Karpas-422 (cell line): ENCODE results near the gene ATP2C1. TPM values are rescaled to one million over a fixed set of nuclear protein-coding genes. Genes with fewer than 3 reads are reported as not detected.
A peak's percentile ranks its signal among the peaks of the same experiment; 100 is the strongest.

Experiments
- DNase-seq: peaks from one replicate; pipeline ENCODE4 v3.0.0-alpha.2; 2015
- H2AFZ ChIP-seq: fragments of 200-600 bp; sonication (generic); 2 replicates; pipeline ENCODE4 v1.6.1; 2014; ENCODE audit warnings: antibody characterized with exemption, low read length, mixed read lengths
- H3K27ac ChIP-seq: fragments of 200-600 bp; sonication (generic); 2 replicates; pipeline ENCODE4 v1.5.1; 2014; ENCODE audit warnings: mild to moderate bottlenecking, low read length, moderate library complexity
- H3K27me3 ChIP-seq: fragments of 200-600 bp; sonication (generic); 2 replicates; pipeline ENCODE4 v1.6.1; 2014; ENCODE audit warnings: low read length, mixed read lengths
- H3K36me3 ChIP-seq: fragments of 200-600 bp; sonication (generic); 2 replicates; pipeline ENCODE4 v1.6.1; 2014; ENCODE audit warnings: low read length, mixed read lengths; ENCODE audit not compliant: insufficient read depth
- H3K4me1 ChIP-seq: fragments of 200-600 bp; sonication (generic); 2 replicates; pipeline ENCODE4 v1.6.1; 2014; ENCODE audit warnings: mild to moderate bottlenecking, low read length, mixed read lengths
- H3K4me2 ChIP-seq: fragments of 200-600 bp; sonication (generic); 2 replicates; pipeline ENCODE4 v1.6.1; 2014; ENCODE audit warnings: low read length, low read depth, mild to moderate bottlenecking; ENCODE audit not compliant: poor library complexity, severe bottlenecking
- H3K4me3 ChIP-seq: fragments of 200-600 bp; sonication (generic); 2 replicates; pipeline ENCODE4 v1.5.1; 2014; ENCODE audit warnings: mild to moderate bottlenecking, antibody characterized with exemption, low read length, mixed read lengths
- H3K79me2 ChIP-seq: fragments of 200-600 bp; sonication (generic); 2 replicates; pipeline ENCODE4 v1.6.1; 2014; ENCODE audit warnings: mild to moderate bottlenecking, low read length, mixed read lengths
- H3K9ac ChIP-seq: fragments of 200-600 bp; sonication (generic); 2 replicates; pipeline ENCODE4 v1.6.0; 2014; ENCODE audit warnings: low read length
- H3K9me2 ChIP-seq: fragments of 200-600 bp; sonication (generic), shearing (Covaris generic); replicated peaks from 2 replicates; pipeline ENCODE4 v1.6.0; 2014; ENCODE audit warnings: mild to moderate bottlenecking, low read length, moderate library complexity; ENCODE audit not compliant: insufficient read depth
- H3K9me3 ChIP-seq: fragments of 300-700, 200-600 bp; sonication (generic); 2 replicates; pipeline ENCODE4 v1.6.1; 2014; ENCODE audit warnings: low read length, mixed read lengths
- H4K20me1 ChIP-seq: fragments of 200-600 bp; sonication (generic); 2 replicates; pipeline ENCODE4 v1.6.1; 2014; ENCODE audit warnings: mild to moderate bottlenecking, antibody characterized with exemption, low read length, low read depth; ENCODE audit not compliant: insufficient read depth
- total RNA-seq: library from RNA; depleted of rRNA; stranded (reverse); fragments of >200 nt; shearing (Covaris generic); gene quantifications from 2 replicates; pipeline ENCODE4 v1.2.3, GENCODE V29; 2014; ENCODE audit warnings: low replicate concordance

The ATP2C1 gene
- total RNA-seq, 1 experiment from 2014 or later: 179 TPM

DNA sequence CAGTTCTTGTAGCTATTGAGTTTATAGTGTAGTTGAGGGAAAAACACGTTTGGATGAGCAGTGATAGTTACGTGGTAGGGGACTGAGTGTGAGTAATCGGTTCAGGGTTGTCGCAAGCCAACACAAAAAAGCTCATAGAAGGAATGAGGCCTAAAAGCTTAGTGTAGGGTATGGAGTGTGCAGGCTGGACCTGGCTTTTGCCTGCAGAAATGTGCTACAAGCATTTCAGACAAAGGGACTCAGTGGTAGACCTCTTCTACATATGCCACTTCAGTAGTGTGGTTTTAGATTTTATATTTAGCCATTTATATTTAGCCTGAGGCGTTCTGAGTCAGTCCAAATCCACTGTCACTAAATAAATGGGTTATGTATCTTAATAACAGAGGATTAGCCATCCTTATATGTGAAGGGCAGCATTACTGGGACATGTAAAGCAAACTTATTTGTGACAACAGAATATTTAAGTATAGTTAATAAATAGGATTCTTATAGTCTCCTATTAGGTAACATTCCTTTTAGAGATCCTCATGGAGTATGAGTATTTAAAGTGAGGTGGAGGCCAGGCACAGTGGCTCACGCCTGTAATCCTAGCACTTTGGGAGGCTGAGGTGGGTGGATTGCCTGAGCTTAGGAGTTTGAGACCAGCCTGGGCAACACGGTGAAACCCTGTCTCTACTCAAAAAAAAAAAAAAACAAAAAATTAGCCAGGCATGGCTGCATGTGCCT, 21.8 kb downstream of the ATP2C1 start:
- Histone ChIP-seq H4K20me1 (no peaks in the 10 kb centered on the region), H3K9me3 (no peaks in the 10 kb centered on the region), H3K27ac (peak overlapping the region; percentile 97), H3K4me2 (peak overlapping the region; percentile 76), H2AFZ (no peak overlapping the region), H3K4me1 (peaks cover 58% of the 10 kb centered on the region), H3K9me2 (no peaks in the 10 kb centered on the region), H3K36me3 (peaks cover 17% of the 10 kb centered on the region), H3K27me3 (no peaks in the 10 kb centered on the region), H3K79me2 (peaks cover 68% of the 10 kb centered on the region), H3K4me3 (peak overlapping the region; percentile 55), H3K9ac (peak overlapping the region; percentile 73)
- DNase-seq: peak; percentile 77

DNA sequence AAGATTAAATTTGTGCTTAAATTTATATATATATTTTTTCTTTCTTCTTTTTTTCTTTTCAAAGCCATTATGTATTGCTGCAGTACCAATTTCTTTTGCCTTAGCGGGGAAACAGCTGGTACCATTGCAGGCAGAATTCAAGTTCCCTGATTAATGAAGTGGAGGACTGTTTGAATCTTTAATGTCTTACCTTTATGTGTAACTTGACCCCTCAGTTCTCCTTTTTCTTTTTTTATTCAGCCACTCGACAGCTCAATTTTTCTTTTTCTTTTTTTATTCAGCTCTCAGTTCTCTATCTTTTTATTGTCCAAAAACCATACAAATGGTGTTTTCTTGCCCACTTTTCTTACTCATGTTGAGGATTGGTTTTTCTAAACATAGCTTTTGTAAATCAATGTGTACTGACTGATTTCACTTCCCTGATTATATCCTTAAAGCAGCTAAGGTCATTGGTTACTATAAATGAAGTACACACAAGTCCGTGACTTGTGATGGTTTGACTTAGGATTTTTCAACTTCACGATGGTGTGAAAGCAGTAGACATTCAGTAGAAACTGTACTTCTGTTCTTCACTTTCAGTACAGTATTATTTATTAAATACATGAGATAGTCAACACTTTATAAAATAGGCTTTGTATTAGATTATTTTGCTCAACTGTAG, 22.8 kb downstream of the ATP2C1 start:
- peak; percentile 91 for DNase-seq
- peak overlapping the region; percentile 97 for H3K27ac ChIP-seq
- H3K36me3 ChIP-seq: peaks cover 17% of the 10 kb centered on the region
- no peaks in the 10 kb centered on the region for H3K27me3 ChIP-seq
- H3K9me3 ChIP-seq: no peaks in the 10 kb centered on the region
- H3K79me2 ChIP-seq: peaks cover 77% of the 10 kb centered on the region
- H3K9ac ChIP-seq: peak overlapping the region; percentile 61
- peaks cover 66% of the 10 kb centered on the region for H3K4me1 ChIP-seq
- H3K4me3 ChIP-seq: peak overlapping the region; percentile 53
- no peaks in the 10 kb centered on the region for H4K20me1 ChIP-seq
- peak overlapping the region; percentile 76 for H3K4me2 ChIP-seq
- no peak overlapping the region for H2AFZ ChIP-seq
- H3K9me2 ChIP-seq: no peaks in the 10 kb centered on the region

DNA sequence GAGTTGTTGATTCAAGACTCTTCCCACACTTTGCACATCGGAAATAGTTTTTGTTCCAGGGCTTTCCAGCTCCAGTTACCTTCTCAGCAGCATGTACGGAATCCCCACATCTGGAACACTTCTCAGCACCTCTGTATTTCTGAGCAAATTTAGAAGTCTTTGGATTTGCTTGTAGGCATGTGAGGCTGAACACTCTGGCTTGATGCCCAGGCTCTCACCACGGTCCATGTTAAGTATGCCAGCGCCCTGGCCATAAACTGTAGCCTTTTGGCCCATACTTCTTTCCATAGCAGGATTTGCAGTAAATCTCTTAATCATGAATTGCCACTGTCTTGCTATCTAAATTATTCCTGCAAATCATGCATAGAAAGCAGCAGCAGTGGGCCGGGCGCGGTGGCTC, 24.4 kb downstream of the ATP2C1 start:
- no peaks in the 10 kb centered on the region for H4K20me1 ChIP-seq
- peak overlapping the region; percentile 97 for H3K27ac ChIP-seq
- peak overlapping the region; percentile 76 for H3K4me2 ChIP-seq
- no peaks in the 10 kb centered on the region for H3K27me3 ChIP-seq
- H3K9me2 ChIP-seq: no peaks in the 10 kb centered on the region
- H3K9me3 ChIP-seq: no peaks in the 10 kb centered on the region
- H3K79me2 ChIP-seq: peaks cover 92% of the 10 kb centered on the region
- H3K4me3 ChIP-seq: peak overlapping the region; percentile 53
- no peak overlapping the region for H2AFZ ChIP-seq
- DNase-seq: no peak
- H3K36me3 ChIP-seq: peaks cover 17% of the 10 kb centered on the region
- H3K9ac ChIP-seq: peak overlapping the region; percentile 61; the same call in 1 of the 2 replicates
- H3K4me1 ChIP-seq: peaks cover 80% of the 10 kb centered on the region

DNA sequence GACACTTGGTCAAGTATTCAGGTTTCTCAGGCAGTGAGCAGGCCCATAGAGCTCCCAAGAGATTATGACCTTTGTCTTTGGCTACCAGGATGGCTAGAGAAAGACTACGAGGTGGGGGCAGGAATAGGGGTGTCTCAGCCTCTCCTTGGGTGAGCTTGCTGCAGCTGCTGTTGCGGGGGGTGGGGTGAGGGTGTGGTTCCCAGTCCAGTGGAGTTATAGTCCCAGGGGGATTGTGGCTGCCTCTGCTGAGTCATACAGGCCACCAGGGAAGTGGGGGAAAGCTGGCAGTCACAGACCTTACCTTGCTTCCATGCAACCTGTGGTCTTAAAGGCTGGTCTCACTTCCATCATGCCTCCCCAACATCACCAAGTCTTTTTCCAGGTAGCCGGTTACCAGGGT, 31.7 kb downstream of the ATP2C1 start:
- Histone ChIP-seq H3K27me3 (no peaks in the 10 kb centered on the region), H3K9me3 (no peaks in the 10 kb centered on the region), H3K36me3 (peaks cover 15% of the 10 kb centered on the region), H3K9me2 (no peaks in the 10 kb centered on the region), H4K20me1 (0 out of 2 replicates have a peak, but pooled peaks cover 3% of the 10 kb centered on the region), H3K27ac (peak overlapping the region; percentile 98), H2AFZ (no peak overlapping the region), H3K4me3 (peak overlapping the region; percentile 45), H3K4me1 (peaks cover 99% of the 10 kb centered on the region), H3K9ac (peak overlapping the region; percentile 62), H3K79me2 (peaks cover 96% of the 10 kb centered on the region), H3K4me2 (peak overlapping the region; percentile 85)
- peak; percentile 95 for DNase-seq

DNA sequence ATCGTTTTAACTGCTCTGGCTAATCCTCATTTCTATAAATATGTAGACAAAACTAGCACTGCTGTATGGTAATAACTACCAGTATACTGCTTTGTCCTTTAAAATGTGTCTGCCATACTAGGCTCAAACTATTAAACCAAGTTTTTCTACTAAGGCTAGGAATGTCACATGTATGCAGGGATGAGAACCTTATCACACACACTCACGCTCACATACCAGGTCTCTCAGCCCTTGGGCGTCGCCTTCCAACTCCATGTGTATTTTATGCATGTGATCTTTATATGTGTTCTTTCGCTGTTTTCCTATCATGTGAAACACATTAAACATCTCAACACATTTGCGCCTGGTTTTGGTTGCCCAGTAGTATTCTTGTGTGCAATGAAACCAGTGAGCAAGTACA, 32.6 kb downstream of the ATP2C1 start:
- Histone ChIP-seq H3K27ac (peak overlapping the region; percentile 98), H3K4me3 (peak overlapping the region; percentile 45), H3K9ac (peak overlapping the region; percentile 62), H3K27me3 (no peaks in the 10 kb centered on the region), H3K9me2 (no peaks in the 10 kb centered on the region), H3K4me1 (peaks cover 100% of the 10 kb centered on the region), H3K4me2 (peak overlapping the region; percentile 85), H3K9me3 (no peaks in the 10 kb centered on the region), H2AFZ (no peak overlapping the region), H3K36me3 (peaks cover 23% of the 10 kb centered on the region), H3K79me2 (peaks cover 96% of the 10 kb centered on the region), H4K20me1 (0 out of 2 replicates have a peak, but pooled peaks cover 3% of the 10 kb centered on the region)
- DNase-seq: no peak

DNA sequence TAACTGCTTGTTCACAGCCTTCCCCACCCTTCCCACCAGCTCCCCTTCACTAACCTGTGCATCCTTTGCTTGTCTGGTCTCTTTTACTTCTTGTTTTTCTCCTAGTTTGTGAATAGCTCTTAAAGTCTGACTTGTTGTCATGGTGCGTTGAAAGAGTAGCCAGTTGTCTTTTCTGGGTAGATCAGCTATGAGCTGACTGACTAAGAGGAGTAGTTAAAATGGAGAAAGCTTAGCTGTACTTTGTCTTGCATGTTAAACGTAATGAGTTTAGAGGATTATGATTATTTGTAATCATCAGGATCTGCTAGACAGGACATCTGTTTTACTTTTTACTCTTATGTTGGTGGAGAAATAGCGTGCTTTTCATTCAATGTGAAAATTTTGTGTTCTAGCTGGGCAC, 35.9 kb downstream of the ATP2C1 start:
- H3K4me3 ChIP-seq: no peak overlapping the region
- peaks cover 92% of the 10 kb centered on the region for H3K4me1 ChIP-seq
- no peaks in the 10 kb centered on the region for H3K9me2 ChIP-seq
- H2AFZ ChIP-seq: no peak overlapping the region
- peak overlapping the region; percentile 85 for H3K4me2 ChIP-seq
- no peaks in the 10 kb centered on the region for H3K9me3 ChIP-seq
- H4K20me1 ChIP-seq: 0 out of 2 replicates have a peak, but pooled peaks cover 3% of the 10 kb centered on the region
- peak overlapping the region; percentile 45; the same call in 1 of the 2 replicates for H3K9ac ChIP-seq
- H3K79me2 ChIP-seq: peaks cover 96% of the 10 kb centered on the region
- H3K27me3 ChIP-seq: no peaks in the 10 kb centered on the region
- no peak for DNase-seq
- H3K36me3 ChIP-seq: peaks cover 55% of the 10 kb centered on the region
- peak overlapping the region; percentile 98 for H3K27ac ChIP-seq

DNA sequence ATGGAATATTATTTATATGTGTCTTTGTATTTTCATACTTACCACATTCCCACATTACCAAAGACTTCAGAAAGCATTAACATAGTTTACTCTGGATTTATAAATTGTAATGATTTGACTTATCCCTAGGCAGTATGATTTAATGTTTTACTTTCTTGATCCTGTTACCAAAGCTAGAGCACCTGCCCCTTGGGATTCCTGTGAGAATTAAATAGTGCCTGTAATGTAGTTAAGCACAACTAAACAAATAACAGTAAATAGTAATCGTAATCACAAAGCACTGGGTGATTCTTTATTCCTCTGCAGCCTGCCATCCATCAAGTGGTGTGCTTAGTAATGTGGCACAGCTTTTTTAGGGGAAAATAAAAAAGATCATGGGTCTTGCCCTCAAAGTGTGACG, 39.1 kb downstream of the ATP2C1 start:
- Histone ChIP-seq H3K27me3 (no peaks in the 10 kb centered on the region), H3K9ac (no peak overlapping the region), H3K9me2 (no peaks in the 10 kb centered on the region), H3K27ac (peak overlapping the region; percentile 98; the same call in 1 of the 2 replicates), H2AFZ (no peak overlapping the region), H3K9me3 (no peaks in the 10 kb centered on the region), H3K4me1 (peaks cover 70% of the 10 kb centered on the region), H3K4me2 (no peak overlapping the region), H4K20me1 (no peaks in the 10 kb centered on the region), H3K36me3 (peaks cover 73% of the 10 kb centered on the region), H3K79me2 (peaks cover 95% of the 10 kb centered on the region), H3K4me3 (no peak overlapping the region)
- no peak for DNase-seq

DNA sequence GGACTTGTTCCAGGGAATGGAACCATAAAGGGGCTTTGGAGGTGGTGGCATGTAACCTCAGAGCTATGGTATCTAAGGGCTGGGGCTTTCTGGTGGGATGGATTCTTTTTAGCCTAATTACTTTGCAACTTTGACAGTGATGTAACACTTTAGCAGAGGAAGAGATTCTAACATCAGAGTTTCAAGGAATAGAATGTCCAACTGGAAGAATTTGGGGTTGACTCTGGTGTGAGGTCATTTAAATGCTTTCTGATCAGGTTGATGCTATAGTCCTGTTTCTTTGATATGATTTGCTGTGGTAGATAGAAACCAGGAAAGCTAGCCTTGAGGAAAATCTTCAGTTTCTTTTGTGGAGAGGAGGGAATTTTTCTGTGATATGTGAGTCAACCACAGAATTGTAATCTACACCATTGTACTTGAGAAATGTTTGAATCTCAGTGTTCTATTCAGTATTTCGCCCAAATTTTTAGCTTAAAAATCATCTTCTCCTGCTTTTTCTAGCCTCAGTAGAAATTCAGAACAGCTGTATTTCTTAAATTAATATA, 40.0 kb downstream of the ATP2C1 start:
- Histone ChIP-seq H2AFZ (no peak overlapping the region), H3K27me3 (no peaks in the 10 kb centered on the region), H3K79me2 (peaks cover 95% of the 10 kb centered on the region), H3K9me3 (no peaks in the 10 kb centered on the region), H3K4me3 (no peak overlapping the region), H3K9ac (no peak overlapping the region), H3K9me2 (no peaks in the 10 kb centered on the region), H3K27ac (peak overlapping the region; percentile 98), H3K36me3 (peaks cover 79% of the 10 kb centered on the region), H4K20me1 (no peaks in the 10 kb centered on the region), H3K4me1 (peaks cover 68% of the 10 kb centered on the region), H3K4me2 (no peak overlapping the region)
- DNase-seq: no peak
